Kidney (tissue), 14 donors: ENCODE data around the gene FBXL19. TPM values are rescaled to one million over a fixed set of nuclear protein-coding genes. Genes with fewer than 3 reads are reported as not detected.

Experiments used
- DNase-seq, 5 donors: peaks; one replicate each; pipeline ENCODE4 v3.0.0-alpha.2; 2013 to 2020
- FAIRE-seq: peaks from 2 replicates; lab custom pipeline; 2012; peaks lifted over from hg19 to GRCh38; lab: Jason Lieb, UNC
- H3K27ac ChIP-seq, 2 donors: one replicate each; pipeline ENCODE4 v1.7.0; 2013; ENCODE audit warnings: low read depth in 2 of 2, low read length in 2 of 2, inconsistent platforms in 1 of 2
- H3K27me3 ChIP-seq: one replicate; pipeline ENCODE4 v1.7.1; 2013; ENCODE audit warnings: low read length, inconsistent platforms; ENCODE audit not compliant: control insufficient read depth, insufficient read depth
- H3K36me3 ChIP-seq, 3 donors: one replicate each; pipeline versions ENCODE4 v1.7.0 to v1.7.1; 2013; ENCODE audit warnings: low read length in 3 of 3, control low read depth in 1 of 3, inconsistent platforms in 1 of 3; ENCODE audit not compliant: insufficient read depth in 3 of 3, control insufficient read depth in 2 of 3
- H3K4me1 ChIP-seq, 3 donors: one replicate each; pipeline versions ENCODE4 v1.7.0 to v1.7.1; 2013; ENCODE audit warnings: low read length in 3 of 3, inconsistent platforms in 1 of 3, low read depth in 1 of 3; ENCODE audit not compliant: control insufficient read depth in 2 of 3, insufficient read depth in 2 of 3
- H3K4me3 ChIP-seq, 3 donors: one replicate each; pipeline versions ENCODE4 v1.7.0 to v1.8.1; 2013; ENCODE audit warnings: low read length in 3 of 3, control low read depth in 1 of 3, inconsistent platforms in 1 of 3
- H3K9ac ChIP-seq, 3 donors: one replicate each; pipeline versions ENCODE4 v1.7.0 to v1.7.1; 2013; ENCODE audit warnings: low read length in 3 of 3, control low read depth in 1 of 3, inconsistent platforms in 1 of 3
- H3K9me3 ChIP-seq, 3 donors: one replicate each; pipeline versions ENCODE4 v1.7.0 to v1.7.1; 2013; ENCODE audit warnings: low read length in 3 of 3, control low read depth in 1 of 3, inconsistent platforms in 1 of 3; ENCODE audit not compliant: control insufficient read depth in 2 of 3, insufficient read depth in 1 of 3
- CTCF ChIP-seq: IDR thresholded peaks from 3 replicates; pipeline ENCODE4 v1.5.1; 2012; ENCODE audit warnings: mild to moderate bottlenecking, moderate library complexity, borderline replicate concordance; ENCODE audit not compliant: insufficient read depth; ENCODE audit errors: extremely low read depth
- intact Hi-C: fragments of 100-400 bp; cut with DNase I; formaldehyde crosslinking; loops from one replicate; pipeline ENCODE4 v1.11.1; 2022
- polyA plus RNA-seq: library from polyadenylated mRNA; stranded (reverse); fragments of 350-450 nt; fragmentation: Illumina TruSeq; extraction: RNeasy Lipid Tissue Mini Kit (QIAGEN cat#74804); gene quantifications from one replicate; pipeline ENCODE4 v1.2.3, GENCODE V29; 2014; ENCODE audit warnings: low read depth, low replicate concordance; ENCODE audit not compliant: insufficient read depth
- total RNA-seq: library from RNA; stranded (reverse); fragmentation: NEBNext Ultra II Directional; extraction: Animal tissue kit (Norgen Biotek cat#: 25700); gene quantifications from one replicate; pipeline ENCODE4 v1.2.1, GENCODE V29; 2021
- donor health status: control.
- donor health status: control.
- donor health status: control.
- donor health status: control.
- donor health status: control.
- donor health status: DM: yes; HTN: yes; CAD: no.
- donor health status: Normal renal cell carcinoma (clear cell type).

Gene FBXL19
- total and polyA plus RNA-seq, 2 donors from 2014 or later = 7.4 to 18.9 TPM

GRCh38 chr16:30875871-30876801, 47.2 kb upstream of the FBXL19 start:
- DNase-seq = peak in 3 of 5 donors; percentile 38 to 65 (median 49)
- no peak for FAIRE-seq
- H3K27me3 ChIP-seq = no peaks in the 10 kb centered on the region

GRCh38 chr16:30876867-30877266, 46.5 kb upstream of the FBXL19 start:
- H3K4me1 ChIP-seq = peaks cover 4 to 19% (median 12%) of the 10 kb centered on the region in 3 donors
- FAIRE-seq = no peak
- H3K4me3 ChIP-seq = peak overlapping the region in 2 of 3 donors; percentile 89 to 95
- no peaks in the 10 kb centered on the region for H3K36me3 ChIP-seq
- no peaks in the 10 kb centered on the region for H3K27me3 ChIP-seq
- peak in 4 of 5 donors; percentile 23 to 60 (median 26) for DNase-seq
- intact Hi-C loops = no loop called here
- H3K9me3 ChIP-seq = no peaks in the 10 kb centered on the region
- peak overlapping the region; percentile 82 to 95 for H3K27ac ChIP-seq
- peak overlapping the region in 2 of 3 donors; percentile 50 to 94 for H3K9ac ChIP-seq
- no peak for TF ChIP-seq CTCF

More at GRCh38 chr16:30875871-30876801, 47.2 kb upstream of the FBXL19 start:
- intact Hi-C loops = no loop called here
- Histone ChIP-seq H3K9me3 (no peaks in the 10 kb centered on the region), H3K4me1 (peaks cover 4 to 14% (median 12%) of the 10 kb centered on the region in 3 donors), H3K9ac (peak overlapping the region; percentile 50 to 94 (median 80)), H3K27ac (peak overlapping the region; percentile 82 to 95), H3K4me3 (peak overlapping the region; percentile 88 to 95 (median 89)), H3K36me3 (no peaks in the 10 kb centered on the region)
- no peak for TF ChIP-seq CTCF

- Histone ChIP-seq H3K4me1 (peaks cover 0 to 13% (median 0%) of the 10 kb centered on the region in 3 donors), H3K4me3 (no peak overlapping the region), H3K36me3 (peaks cover 0 to 9% (median 2%) of the 10 kb centered on the region in 3 donors), H3K9ac (no peak overlapping the region), H3K27ac (peak overlapping the region in 1 of 2 donors; percentile 44), H3K27me3 (no peaks in the 10 kb centered on the region), H3K9me3 (no peaks in the 10 kb centered on the region)
- DNase-seq (no peak), FAIRE-seq (no peak)
- TF ChIP-seq CTCF = no peak
- intact Hi-C loops = no loop called here
These were observed 40.7 kb upstream of the FBXL19 start for GRCh38 chr16:30882429-30883310.
